Cerebellar nuclear complex (tissue), 1 donor: Measurements from ENCODE around the gene KRT15.

Source experiments
- DNase-seq, 2 experiments: peaks; one replicate each; lab custom pipeline; 2025; lab: John Stamatoyannopoulos, UW

KRT15 gene

GRCh38 chr17:41504246-41504977 is 14.3 kb downstream of the KRT15 start:
- no peak for DNase-seq

GRCh38 chr17:41503202-41503601 is 15.5 kb downstream of the KRT15 start:
- DNase-seq, result no peak

GRCh38 chr17:41500131-41500911 is 18.4 kb downstream of the KRT15 start:
- no peak for DNase-seq

GRCh38 chr17:41499714-41500113 is 19.0 kb downstream of the KRT15 start:
- no peak for DNase-seq

- DNase-seq, result no peak
Observed at GRCh38 chr17:41498276-41498675, 20.4 kb downstream of the KRT15 start.

- no peak for DNase-seq
Observed at GRCh38 chr17:41496803-41497484, 21.7 kb downstream of the KRT15 start.

GRCh38 chr17:41494524-41494923 is 24.2 kb downstream of the KRT15 start:
- DNase-seq, result no peak

GRCh38 chr17:41492771-41493170 is 25.9 kb downstream of the KRT15 start:
- no peak for DNase-seq

GRCh38 chr17:41492351-41492750 is 26.3 kb downstream of the KRT15 start:
- no peak for DNase-seq

GRCh38 chr17:41491476-41491875 is 27.2 kb downstream of the KRT15 start:
- DNase-seq, result no peak

GRCh38 chr17:41490000-41490990 is 28.4 kb downstream of the KRT15 start:
- no peak for DNase-seq

GRCh38 chr17:41489531-41489930 is 29.2 kb downstream of the KRT15 start, which contains the start of gene KRT36:
KRT36 (minus strand) TSS chr17:41489910; CDS start chr17:41489864, 46 bp downstream.
- DNase-seq, result no peak

GRCh38 chr17:41486809-41487530 is 31.7 kb downstream of the KRT15 start:
- no peak for DNase-seq

GRCh38 chr17:41486316-41486715 is 32.4 kb downstream of the KRT15 start:
- no peak for DNase-seq

- no peak for DNase-seq
Observed at GRCh38 chr17:41484920-41485904, 33.5 kb downstream of the KRT15 start.

- DNase-seq, result no peak
Observed at GRCh38 chr17:41483991-41484826, 34.5 kb downstream of the KRT15 start.

- DNase-seq, result no peak
Observed at GRCh38 chr17:41483531-41483930, 35.2 kb downstream of the KRT15 start.

- DNase-seq, result no peak
Observed at GRCh38 chr17:41481036-41481435, 37.7 kb downstream of the KRT15 start, which contains the start of gene KRT35. KRT35 (minus strand) TSS chr17:41481151; CDS start chr17:41481097, 54 bp downstream.
